GM18868 (cell line): ENCODE data around the gene EEF1A2.

ENCODE experiments used
- ATAC-seq: cut with Tn5 transposase; IDR thresholded peaks from one replicate; pipeline ENCODE4 v1.9.1; 2021; ENCODE audit warnings: mild to moderate bottlenecking, moderate library complexity; ENCODE audit not compliant: unreplicated experiment

The EEF1A2 gene

DNA sequence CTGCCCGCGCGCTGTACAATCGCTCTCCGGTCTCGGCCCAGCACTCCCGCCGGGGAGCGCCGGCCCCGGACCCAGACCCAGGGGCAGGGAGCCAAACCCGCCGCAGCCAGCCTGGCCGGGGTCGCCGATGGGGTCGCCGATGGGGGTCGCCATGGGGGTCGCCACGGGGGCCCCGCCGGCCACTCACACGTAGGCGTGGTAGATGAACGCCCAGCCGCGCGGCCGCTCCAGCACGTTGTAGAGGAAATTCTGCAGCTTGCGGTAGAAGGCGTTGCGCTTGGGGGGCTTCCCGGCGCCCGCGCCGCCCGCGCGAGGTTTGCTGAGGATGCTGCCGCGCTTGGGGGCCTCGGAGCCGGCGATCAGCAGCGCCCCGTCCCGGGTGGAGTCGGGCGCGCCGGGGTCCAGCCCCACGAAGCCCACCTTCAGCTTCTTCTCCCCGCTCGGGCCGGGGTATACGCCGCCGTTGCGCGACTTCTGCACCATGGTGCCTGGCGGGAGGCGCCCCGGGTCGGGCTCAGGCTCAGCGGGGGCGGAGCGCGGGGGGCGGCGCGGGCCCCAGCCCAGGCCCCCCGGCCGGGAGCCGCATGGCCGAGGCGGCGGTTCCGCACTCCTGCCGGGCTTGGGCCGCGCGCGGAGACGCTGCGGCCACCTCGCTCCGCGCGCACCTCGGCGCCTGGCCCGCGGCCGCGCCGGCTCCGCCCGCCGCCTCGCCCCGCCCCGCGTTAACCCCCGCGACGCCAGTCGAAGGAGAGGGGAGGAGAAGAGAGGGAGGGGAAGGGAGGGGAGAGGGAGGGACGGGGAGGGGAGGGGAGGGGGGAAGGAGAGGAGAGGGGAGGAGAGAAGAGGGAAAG is 26.7 kb downstream of the EEF1A2 start, which contains the start of gene KCNQ2:
Gene KCNQ2, minus strand, starts transcription at position 675 of the 851 bp plus-strand sequence. Its CDS starts 192 bp downstream, at position 483.
- no peak for ATAC-seq

DNA sequence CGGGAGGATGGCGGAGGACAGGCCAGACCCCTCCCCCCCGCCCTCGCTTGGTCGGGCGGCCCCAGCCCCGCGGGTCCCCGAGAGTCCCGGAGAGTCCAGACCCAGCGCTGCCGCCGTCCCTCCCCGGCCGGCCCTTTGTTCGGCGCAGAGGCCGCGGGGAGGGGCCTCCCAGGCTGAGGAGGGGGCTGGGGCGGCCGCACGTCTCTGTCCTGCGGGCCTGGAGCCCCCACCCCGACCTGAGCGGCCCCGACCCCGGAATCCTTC is 27.2 kb downstream of the EEF1A2 start:
- no peak for ATAC-seq

DNA sequence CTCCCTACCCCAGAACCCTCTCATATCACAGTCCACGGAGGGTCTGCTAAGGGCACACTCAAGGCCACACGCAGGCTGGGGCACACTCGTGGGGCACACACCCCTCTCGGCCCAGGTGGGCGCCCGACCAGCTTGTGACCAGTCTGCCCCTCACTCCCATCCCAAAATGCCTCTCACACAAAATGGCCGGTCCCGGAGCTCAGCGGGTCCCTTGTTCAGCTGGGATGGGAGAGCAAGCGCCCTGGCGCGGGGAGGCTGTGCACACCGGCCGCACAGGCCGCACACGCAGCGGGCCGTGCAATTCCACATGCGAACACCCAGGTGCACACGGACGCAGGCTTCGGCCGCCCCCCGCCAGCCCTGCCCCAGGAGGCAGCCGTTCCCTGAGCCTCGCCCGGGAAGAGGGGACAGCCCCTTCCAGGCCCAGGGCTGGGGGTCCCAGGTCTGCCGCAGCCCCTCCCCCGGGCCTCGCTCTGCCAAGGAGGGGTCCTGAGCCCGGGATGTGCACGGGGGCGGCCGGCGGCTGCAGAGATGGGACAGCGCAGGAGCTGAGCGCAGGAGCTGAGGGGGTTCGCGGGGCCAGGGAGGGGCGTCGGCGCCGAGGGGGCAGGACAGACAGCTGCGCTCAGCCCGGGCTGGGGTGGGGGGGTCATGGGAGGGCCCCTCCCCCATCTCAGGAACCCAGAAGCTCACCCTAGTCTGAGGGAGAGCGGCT is 27.7 kb downstream of the EEF1A2 start:
- no peak for ATAC-seq

DNA sequence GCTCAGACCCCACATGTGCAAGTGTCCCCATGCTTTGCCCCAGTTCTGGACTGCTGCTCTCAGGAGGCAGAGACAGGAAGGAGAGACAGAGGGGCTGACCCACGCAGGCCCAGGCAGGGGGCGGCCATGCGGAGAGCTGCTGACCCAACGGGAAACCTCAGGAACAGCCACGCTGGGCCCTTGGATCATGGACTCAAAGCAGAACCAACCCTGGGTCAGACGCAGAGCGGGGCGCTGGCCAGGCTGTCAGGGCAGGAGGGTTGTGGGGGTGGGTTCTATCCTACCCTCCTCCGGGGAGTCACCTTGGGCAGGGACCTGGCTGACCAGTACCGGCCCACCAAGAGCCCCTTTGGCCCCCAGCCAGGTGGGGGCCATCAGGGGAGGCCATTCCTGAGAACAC is 28.5 kb downstream of the EEF1A2 start:
- ATAC-seq, result no peak

DNA sequence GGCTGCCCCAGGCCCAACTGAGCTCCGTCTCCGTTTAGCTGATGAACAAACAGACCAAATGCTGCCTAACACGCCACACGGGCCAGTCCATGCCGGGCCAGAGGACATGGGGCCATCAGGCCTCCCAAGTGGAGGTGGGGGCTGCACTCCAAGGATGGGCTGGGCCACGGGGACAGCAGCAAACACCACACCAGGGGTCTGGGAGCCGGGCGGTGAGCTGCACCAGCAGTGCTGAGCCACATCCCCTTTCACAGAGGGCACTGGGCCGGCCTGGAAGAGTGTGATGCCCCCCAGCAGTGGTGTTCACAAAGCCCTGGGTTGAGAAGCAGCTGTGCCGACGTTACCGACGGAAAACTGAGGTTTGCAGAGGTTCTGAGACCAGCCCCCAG is 29.2 kb downstream of the EEF1A2 start:
- no peak for ATAC-seq

DNA sequence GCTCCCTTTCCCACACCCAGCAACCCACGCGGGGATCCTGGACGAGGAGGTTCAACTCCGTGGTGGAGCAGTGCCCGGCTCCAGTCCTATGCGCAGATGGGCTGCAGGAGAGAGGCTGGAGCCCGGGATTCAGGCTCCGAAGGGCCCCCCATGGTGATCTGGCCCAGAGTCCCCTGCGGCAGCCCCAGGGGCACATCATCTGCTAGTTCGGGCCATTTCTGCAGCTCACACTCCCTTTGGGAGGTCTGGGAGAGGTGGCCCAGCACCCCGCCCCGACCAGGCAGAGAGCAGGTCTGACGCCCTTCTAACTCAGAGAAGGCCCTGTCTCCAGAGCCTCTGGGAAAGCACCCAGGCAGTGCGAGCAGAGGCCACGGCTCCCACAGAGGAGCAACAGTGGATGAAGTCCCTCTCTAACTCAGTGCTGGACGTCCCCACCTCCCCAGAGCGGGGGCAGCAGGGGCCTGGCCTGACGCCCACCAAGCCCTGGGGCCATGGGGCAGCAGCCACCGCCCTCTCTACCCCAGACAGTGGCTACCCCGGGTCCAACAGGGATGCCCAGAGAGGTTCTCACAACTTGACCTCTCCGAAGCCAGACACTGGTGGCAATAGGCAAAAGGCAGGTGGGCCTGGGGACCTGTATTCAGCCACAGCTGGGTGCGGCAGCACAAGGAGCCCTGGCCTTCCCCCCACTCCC is 29.7 kb downstream of the EEF1A2 start:
- no peak for ATAC-seq

DNA sequence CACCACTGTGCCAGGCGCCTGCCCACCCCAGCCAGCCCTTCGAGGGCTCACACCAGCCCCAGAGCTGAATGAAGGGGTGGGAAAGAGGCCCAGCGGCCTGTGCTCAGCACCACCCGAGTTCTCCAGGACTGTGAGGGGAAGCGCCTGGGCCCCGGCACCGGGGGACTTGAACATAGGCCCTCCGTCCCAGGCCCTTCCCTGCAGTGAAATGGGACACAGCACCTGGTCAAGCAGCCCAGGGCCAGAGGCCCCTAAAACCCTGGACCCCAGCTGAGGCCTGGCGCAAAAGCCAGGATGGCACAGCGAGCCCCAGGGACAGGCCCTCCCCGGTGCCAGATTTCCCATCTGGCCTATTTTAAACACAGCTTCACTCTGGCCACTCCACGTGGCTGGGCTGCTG is 30.5 kb downstream of the EEF1A2 start:
- no peak for ATAC-seq

DNA sequence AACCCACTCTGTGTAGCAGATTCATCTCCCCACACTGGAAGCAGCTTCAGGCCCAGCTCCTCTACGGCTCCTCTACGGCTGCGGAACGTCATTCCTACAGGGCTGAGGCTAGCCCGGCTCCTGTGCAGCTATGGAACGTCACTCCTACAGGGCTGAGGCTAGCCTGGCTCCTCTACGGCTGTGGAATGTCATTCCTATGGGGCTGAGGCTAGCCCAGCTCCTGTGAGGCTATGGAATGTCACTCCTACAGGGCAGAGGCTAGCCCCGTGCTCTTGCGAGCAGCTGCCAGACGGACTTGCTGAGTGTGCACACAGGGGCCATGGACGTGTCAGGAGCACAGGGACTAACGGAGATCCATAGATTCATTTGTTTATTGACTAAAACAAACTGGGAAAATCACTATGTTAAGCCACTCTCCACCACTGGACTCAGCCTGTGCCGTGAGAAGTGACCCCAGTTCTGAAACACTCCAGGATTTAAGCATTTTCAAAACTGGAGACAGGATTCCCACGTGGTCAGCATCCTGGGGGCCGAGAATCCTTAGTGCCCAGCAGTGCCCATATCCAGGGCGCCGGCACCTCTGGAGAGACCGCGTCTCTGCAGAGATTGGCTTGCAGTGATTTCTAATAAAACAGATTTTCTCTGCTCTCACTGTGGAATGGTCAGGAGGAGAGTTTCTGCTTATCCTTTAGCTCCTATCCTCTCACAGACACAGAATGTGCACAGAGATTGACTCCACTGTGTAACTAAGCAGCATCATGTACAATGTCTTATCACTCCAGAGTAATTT is 31.4 kb downstream of the EEF1A2 start:
- ATAC-seq, result no peak

DNA sequence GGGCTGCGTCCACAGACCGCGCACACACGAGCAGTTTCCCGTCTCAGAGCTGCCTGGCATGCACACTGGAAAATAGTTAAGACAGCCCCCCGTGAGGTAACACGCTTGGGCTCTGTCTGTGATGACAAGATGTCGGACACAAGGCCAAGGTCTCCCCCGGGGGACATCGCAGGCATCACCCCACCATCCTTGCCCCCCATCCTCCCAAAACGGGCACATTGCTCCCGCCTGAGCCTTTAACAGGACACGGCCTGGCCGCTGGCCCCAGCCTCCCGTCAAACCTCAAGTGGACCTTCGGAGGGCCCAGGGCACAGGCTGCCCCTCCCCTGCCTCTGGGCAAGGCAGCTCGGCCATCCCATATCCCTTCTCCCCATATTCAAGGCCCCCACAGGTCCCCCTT is 32.0 kb downstream of the EEF1A2 start:
- no peak for ATAC-seq

DNA sequence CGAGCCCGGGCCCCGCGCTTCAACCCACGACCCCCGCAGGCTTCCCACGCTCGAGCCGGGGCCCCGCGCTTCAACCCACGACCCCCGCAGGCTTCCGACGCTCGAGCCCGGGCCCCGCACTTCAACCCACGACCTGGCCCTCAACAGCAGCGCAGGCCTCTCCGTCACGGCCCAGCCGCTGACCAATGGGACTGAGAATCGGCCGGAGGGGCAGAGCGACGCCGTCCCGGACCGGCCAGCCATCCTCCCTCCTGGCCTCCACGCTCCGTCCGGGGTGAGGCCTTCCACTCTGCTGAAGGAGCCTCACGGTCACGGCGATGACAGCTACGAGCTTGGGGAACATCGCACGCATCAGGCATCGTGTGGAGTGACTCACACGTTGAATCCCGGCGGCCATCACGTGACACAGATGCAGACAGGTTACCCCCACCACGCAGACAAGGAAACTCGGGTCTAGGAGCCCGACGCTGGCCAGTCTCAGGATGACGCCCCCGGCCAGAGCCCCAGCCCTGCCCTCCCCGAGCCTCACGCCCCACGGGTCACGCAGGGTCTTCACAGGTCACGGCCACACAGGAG is 32.5 kb downstream of the EEF1A2 start:
- no peak for ATAC-seq

DNA sequence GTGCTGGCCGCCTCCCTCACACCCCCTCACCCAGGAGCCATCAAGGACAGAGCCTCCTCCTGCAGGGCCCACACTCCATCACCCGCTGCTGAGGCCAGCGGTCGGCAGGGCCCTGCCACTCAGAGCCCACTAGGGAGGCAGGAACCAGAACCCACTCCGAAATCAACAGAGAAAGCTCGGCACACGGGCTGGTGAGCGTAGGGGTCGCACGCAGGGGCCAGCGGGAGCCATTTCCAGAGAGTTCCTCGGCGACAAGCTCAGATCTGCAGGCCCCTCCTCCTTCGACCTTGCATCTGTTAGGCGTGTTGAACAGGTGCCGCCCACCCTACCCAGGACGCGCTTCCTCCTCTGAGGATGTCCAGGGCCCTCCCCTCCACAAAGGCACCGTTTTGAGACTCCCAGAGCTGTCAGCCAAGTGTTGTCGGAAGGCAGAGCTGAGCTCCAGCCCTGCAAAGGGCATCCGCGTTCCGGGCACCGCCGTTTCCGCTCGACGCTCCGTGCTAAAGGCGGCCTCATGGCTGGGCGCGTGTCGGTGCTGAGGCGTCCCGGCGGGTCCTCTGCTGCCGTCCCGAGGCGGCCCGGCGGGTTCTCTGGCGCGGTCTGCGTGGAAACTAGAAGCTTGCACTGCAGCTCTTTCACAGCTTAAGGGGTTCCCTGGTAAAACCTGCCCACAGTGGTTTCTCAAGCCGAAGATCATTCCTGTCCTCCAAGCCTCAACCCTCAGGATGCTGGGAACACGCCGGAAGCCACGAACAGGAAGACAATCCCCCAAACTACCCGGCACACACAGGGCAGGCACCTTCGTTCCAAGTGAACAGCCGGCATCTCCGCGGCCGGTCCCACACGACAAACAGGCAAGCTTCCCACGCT is 33.3 kb downstream of the EEF1A2 start:
- ATAC-seq, result no peak

DNA sequence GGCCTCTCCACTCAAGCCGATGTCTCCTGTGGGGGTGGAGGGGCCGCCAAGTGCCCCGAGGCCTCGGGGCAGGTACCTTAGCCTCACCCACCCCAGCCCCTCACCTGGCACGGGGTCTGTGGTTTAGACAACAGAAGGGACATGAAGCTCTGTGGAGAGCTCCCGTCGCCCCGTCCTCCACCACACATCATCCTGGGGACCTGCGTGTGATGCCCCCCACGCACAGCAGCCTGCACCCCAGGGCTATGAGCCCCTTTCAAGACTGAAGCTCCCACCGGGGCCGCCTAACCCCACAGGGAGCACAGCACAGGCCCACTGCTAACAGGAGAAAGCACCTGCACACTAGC is 34.6 kb downstream of the EEF1A2 start:
- no peak for ATAC-seq

DNA sequence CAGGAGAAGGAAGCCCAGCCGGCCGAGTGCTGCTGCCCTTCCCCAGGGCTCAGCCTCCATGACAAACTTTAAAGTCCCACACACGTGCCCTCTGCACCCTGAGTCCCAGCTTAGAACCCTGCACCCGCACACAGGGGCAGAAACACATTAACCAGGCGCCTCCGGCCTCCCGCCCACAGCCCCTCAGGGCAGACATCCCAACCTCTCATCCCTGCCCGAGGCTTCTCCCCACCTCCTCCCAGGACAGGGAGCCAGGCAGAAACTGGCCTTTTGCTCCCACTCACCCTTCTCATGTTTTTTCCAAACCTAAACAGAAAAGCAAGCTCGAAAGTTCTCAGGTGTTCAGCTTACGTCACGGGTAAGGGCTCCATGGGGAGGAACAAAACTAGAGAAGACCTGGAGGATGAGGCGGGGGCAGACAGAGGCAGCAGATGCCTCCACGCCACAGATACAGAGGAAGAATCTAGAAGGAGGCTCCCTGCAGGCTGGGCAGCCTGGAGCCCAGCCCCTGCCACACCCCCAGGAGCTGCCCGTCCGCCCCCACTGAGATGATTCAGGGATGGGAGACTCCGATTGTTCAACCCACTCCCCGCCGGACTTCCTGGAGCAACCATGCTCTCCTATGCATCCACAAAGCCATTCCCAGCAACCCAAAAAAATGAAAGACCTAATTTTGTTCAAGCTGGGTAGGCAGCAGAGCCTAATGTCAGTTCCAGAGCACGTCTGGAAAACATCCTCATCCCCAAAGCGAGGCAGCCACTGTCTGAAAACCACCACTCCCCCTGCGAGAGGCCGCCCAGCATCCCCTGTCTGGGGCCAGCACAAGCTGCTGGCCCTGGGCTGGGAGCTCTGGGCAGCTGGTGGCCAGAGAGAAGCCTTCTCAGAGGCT is 35.2 kb downstream of the EEF1A2 start:
- ATAC-seq, result no peak

DNA sequence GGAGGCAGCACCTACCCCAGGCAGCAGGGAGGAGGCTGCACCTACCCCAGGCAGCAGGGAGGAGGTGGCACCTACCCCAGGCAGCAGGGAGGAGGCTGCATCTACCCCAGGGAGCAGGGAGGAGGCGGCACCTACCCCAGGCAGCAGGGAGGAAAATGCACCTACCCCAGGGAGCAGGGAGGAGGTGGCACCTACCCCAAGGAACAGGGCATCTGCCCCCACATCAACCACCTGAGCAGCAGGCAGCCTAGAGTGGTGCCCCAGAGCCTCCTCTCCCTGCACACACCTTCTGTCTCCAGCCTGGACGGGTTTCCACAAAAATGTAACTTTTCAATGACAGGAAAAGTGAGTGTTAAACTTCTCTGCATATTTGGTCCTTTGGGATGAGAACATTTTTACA is 36.6 kb downstream of the EEF1A2 start:
- no peak for ATAC-seq

DNA sequence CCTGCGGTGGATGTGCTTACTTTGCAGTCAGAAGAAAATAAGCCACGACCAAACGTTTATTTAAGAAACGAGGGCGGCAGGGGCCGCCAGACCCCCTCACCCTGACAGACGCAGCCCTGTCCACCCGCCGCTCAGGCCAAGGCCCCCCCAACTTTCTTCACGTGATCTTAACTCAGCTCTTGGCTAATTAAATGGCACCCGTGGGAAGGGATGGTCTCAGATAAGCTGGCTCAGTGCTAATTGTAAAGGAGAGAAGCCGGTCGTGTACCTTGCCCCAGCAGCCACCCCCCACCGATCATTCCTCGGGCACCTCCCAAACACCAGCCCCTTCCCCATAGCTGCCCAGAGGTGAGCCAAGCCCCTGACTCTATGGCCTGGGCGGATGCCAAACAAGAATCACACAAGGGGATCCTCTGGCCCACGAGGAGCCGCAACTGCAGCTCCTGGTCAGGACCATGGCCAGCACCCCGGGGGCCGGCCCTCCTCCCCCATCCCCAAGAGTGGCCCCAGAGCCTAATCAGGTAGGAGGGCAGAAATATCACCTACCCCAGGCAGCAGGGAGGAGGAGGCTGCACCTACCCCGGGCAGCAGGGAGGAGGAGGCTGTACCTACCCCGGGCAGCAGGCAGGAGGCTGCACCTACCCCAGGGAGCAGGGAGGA is 37.6 kb downstream of the EEF1A2 start:
- no peak for ATAC-seq

DNA sequence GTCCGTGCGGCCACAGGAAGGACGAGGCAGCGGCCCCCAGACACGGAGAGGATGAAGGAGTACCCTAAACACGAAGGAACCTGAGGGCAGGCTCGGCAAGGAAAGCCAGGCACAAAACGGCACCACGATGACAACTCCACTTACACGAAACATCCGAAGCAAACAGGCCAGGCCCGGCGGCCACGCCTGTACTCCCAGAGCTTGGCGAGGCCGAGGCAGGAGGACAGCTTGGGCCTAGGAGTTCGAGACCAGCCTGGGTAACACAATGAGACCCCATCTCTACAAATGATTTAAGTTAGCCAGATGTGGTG is 39.9 kb downstream of the EEF1A2 start:
- ATAC-seq, result no peak

DNA sequence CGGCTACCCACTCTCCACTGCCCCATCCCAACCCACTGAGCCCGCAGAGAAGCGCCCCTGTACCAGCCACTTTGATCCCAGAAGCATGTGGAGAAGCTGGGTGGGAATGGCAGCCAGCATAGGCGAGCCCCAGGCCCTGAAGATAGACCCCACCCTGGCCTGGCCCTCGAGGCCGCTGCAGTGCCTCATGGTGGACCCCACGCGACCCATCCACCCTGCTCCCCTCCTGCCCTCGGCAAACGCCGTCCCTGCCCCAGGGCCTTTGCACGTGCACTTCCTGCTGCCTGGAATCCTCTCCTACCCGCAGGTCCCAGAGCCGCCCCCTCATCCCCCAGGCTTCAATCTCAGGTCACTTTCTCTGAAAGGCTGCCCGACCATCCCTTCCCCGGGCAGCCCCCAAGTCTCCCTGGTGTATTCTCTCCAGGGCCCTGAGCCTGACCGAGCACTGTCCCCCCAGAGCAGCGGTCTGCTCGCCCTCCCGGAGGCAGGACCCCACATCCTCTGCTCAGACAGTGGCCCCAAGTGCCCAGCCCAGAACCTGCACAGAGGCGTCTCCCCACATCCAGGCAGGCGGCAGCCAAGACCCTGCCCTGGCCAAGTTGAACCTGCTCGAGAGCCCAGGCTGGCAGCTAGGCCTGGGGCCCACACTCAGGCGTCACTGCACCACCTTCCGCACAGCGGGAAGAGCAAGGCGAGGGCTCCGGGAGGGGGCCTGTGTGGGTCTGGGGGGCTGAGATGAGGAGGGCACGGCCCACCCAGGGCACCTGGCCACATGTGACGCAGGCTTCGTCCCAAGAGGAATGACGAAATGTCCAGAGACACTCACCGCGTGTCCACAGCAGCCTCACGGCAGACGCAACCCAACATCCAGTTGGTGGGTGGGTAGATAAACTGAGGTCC is 40.5 kb downstream of the EEF1A2 start:
- no peak for ATAC-seq

DNA sequence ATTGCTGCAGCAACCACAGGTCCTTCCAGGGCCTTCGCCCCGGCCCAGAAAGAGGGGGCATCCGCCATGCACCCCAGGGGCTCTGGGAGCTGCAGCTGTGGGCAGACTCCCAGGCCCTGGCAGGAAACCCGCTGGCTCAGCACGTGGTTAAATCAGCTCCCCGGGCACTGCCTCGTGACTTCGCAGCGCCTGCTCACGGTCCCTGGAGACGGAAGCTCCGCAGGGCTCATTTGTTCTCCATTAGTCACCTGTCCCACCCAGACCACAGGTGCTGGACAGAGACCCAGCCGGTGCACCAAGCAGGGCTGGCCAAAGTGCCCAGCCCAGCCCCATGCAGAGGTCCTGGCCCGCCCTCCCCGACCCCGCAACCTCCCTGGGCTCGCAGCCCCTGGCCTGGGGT is 41.1 kb downstream of the EEF1A2 start:
- no peak for ATAC-seq
